ENCODE measurements around the gene TMED7. TPM values are rescaled to one million over a fixed set of nuclear protein-coding genes. Genes with fewer than 3 reads are reported as not detected.

Gene TMED7
- total RNA-seq = 231 and 238 TPM in 2 replicates

DNA sequence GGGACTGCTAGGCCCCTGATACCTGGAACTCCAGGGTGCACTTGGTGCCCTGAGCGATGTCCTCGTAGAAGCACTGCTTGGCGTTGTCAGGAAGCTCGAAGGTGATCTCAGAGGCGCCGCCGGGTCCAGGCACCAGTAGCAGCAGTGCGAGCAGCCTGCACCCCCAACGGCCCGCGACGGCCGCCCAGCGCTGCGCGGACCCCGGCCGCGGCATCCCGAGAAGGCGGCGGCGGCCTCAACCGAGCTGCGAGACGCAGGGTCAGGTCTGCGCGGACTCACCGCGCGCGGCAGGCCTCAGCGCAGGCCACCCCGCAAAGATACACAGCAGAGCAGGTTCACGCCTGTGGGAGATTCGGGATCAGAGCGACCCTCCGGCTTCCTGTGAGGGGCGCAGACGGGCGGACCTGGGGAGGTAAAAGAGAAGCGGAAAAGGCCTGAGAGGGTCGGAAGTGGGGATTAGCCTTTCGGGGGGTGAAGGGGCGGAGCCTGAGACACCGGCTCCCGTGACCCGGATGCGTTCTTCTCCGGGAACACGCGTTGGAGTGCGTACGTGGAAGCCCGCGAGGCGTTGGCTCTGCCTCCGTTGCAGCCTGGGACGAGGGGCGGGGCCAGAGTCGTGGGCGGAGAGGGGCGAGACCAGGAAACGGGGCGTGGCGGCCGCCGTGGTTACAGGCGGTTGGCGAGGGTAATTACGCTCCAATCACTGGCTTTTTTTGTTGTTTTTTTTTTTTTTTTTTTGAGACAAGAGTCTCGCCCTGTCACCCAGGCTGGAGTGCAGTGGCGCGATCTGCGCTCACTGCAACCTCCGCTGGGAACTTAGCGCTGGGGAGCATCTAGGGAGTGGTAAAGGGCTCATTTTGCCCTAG lies at the start of gene TMED7:
TSS of gene TMED7 (minus strand) at position 458 of the 866 bp plus-strand sequence. CDS start at position 214, 244 bp downstream.

DNA sequence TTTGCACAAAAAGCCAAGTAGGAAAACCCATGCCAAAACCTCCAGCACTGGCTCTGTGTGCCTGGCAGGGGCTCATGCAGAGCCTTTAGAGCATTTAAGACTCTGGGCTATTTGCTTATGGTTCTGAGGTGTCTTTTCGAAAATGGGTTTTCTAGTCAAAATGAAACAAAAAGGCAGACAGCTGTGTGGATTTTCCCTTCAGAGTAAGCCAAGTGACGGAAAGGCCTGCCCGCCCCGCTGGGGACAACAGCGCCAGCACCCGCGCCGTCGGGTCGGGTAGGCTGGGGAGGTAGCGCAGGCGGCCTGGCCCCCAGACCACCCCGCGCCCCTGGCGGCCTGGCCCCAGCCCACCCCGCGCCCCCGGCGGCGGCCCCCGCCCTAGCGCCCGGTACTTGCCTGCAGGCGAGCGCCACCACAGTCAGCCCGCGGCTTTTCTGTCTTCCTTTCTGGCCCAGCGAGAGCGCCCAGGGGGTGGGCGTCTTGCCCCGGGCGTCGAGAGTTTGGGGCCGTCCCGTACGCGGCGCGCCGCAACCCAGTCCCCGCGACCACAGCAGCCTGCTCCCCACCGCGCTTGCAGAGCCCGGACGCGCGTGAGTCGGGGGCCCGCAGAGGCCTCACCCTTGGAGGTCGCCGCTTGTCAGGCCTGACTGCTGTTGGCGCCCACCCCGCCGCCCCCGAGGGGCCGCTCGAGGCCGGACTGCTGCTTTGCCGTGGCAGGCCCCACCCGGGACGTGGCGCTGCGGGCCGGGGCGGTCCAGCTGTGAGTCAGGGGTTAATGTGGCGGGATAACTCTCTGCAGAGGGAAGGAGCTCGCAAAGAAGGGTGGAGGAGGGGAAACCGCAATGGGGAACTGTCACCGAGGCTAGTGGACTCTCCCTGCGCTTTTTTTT lies 23.9 kb downstream of the TMED7 start, which contains the start of gene TICAM2:
TSS of gene TICAM2 (minus strand) at position 779 of the 890 bp plus-strand sequence. CDS start 21,223 bp downstream, outside the sequence.

Other genes starting within 250 kb of the TMED7 start
- gene FEM1C, start 81.3 kb downstream of the TMED7 start, total RNA-seq = 20.9 and 28.3 TPM in 2 replicates
- 11.2 and 19.7 TPM in 2 replicates for gene TICAM2, start 23.6 kb downstream of the TMED7 start, total RNA-seq
- 22.3 and 25.9 TPM in 2 replicates for gene CDO1, start 190.6 kb upstream of the TMED7 start, total RNA-seq
- gene ATG12, start 215.5 kb upstream of the TMED7 start, total RNA-seq = 87.8 and 93.0 TPM in 2 replicates
- 212 and 283 TPM in 2 replicates for gene AP3S1, start 215.9 kb upstream of the TMED7 start, total RNA-seq